H9 (cell line): ENCODE data around the gene MEIS3. TPM values are rescaled to one million over a fixed set of nuclear protein-coding genes. Genes with fewer than 3 reads are reported as not detected.

Experiments used
- DNase-seq: peaks from one replicate; pipeline ENCODE4 v3.0.0-alpha.2; 2017
- H2AFZ ChIP-seq: one replicate; pipeline ENCODE4 v1.6.1; 2013; ENCODE audit warnings: mild to moderate bottlenecking, low read length, control low read depth, moderate library complexity
- H2AK5ac ChIP-seq: 2 replicates; pipeline ENCODE4 v1.6.1; 2013; ENCODE audit warnings: low read length, control low read depth, mixed read lengths; ENCODE audit not compliant: insufficient read length
- H2BK120ac ChIP-seq: one replicate; pipeline ENCODE4 v1.6.1; 2013; ENCODE audit warnings: low read depth, mild to moderate bottlenecking, low read length, control low read depth, inconsistent platforms; ENCODE audit not compliant: poor library complexity, severe bottlenecking
- H2BK12ac ChIP-seq: 2 replicates; pipeline ENCODE4 v1.6.1; 2013; ENCODE audit warnings: low read length, control low read depth, mixed read lengths, low read depth; ENCODE audit not compliant: insufficient read length
- H2BK15ac ChIP-seq: 2 replicates; pipeline ENCODE4 v1.6.1; 2013; ENCODE audit warnings: low read depth, low read length, control low read depth
- H2BK20ac ChIP-seq: one replicate; pipeline ENCODE4 v1.6.1; 2013; ENCODE audit warnings: low read depth, mild to moderate bottlenecking, low read length, control low read depth, inconsistent platforms; ENCODE audit not compliant: poor library complexity, severe bottlenecking
- H2BK5ac ChIP-seq: 2 replicates; pipeline ENCODE4 v1.6.1; 2013; ENCODE audit warnings: low read length, control low read depth, mixed read lengths; ENCODE audit not compliant: insufficient read length
- H3K14ac ChIP-seq: 2 replicates; pipeline ENCODE4 v1.6.1; 2013; ENCODE audit warnings: low read length, control low read depth; ENCODE audit not compliant: insufficient read depth
- H3K18ac ChIP-seq: 2 replicates; pipeline ENCODE4 v1.6.1; 2013; ENCODE audit warnings: low read depth, mild to moderate bottlenecking, mixed read lengths, low read length, control low read depth; ENCODE audit not compliant: insufficient read length
- H3K23ac ChIP-seq: 2 replicates; pipeline ENCODE4 v1.6.1; 2013; ENCODE audit warnings: low read length, control low read depth, mixed read lengths, low read depth; ENCODE audit not compliant: insufficient read length
- H3K23me2 ChIP-seq: 2 replicates; pipeline ENCODE4 v1.6.1; 2013; ENCODE audit warnings: low read depth, mild to moderate bottlenecking, mixed read lengths, low read length, control low read depth; ENCODE audit not compliant: insufficient read length, poor library complexity, severe bottlenecking
- H3K27ac ChIP-seq: 2 replicates; pipeline ENCODE4 v1.5.1; 2013; ENCODE audit warnings: low read length, control low read depth, mixed read lengths, low read depth; ENCODE audit not compliant: insufficient read length
- H3K27me3 ChIP-seq: 2 replicates; pipeline ENCODE4 v1.6.1; 2013; ENCODE audit warnings: low read length, control low read depth, inconsistent platforms; ENCODE audit not compliant: insufficient read depth
- H3K4ac ChIP-seq: 2 replicates; pipeline ENCODE4 v1.6.1; 2013; ENCODE audit warnings: low read depth, mild to moderate bottlenecking, control low read depth, inconsistent platforms, low read length, moderate library complexity
- H3K4me1 ChIP-seq: 2 replicates; pipeline ENCODE4 v1.6.1; 2013; ENCODE audit warnings: low read length, control low read depth, inconsistent platforms; ENCODE audit not compliant: insufficient read depth
- H3K4me2 ChIP-seq: 2 replicates; pipeline ENCODE4 v1.6.1; 2013; ENCODE audit warnings: low read length, control low read depth, mixed read lengths; ENCODE audit not compliant: insufficient read length, insufficient read depth
- H3K56ac ChIP-seq: 2 replicates; pipeline ENCODE4 v1.6.1; 2013; ENCODE audit warnings: low read depth, mild to moderate bottlenecking, mixed read lengths, low read length, control low read depth; ENCODE audit not compliant: insufficient read length
- H3K79me1 ChIP-seq: 2 replicates; pipeline ENCODE4 v1.6.1; 2013; ENCODE audit warnings: low read depth, mild to moderate bottlenecking, moderate library complexity, low read length, control low read depth, inconsistent platforms; ENCODE audit not compliant: insufficient read depth, poor library complexity, severe bottlenecking
- H3K79me2 ChIP-seq: 2 replicates; pipeline ENCODE4 v1.6.1; 2013; ENCODE audit warnings: low read length, control low read depth, inconsistent platforms; ENCODE audit not compliant: insufficient read depth
- H3K9ac ChIP-seq: 2 replicates; pipeline ENCODE4 v1.6.1; 2013; ENCODE audit warnings: low read length, control low read depth, mixed read lengths; ENCODE audit not compliant: insufficient read length; ENCODE audit errors: extremely low read depth
- H3K9me3 ChIP-seq: one replicate; pipeline ENCODE4 v1.6.1; 2013; ENCODE audit warnings: low read depth, low read length, inconsistent platforms; ENCODE audit not compliant: control insufficient read depth
- H3T11ph ChIP-seq: one replicate; pipeline ENCODE4 v1.6.1; 2013; ENCODE audit warnings: mild to moderate bottlenecking, low read length, control low read depth, inconsistent platforms
- H4K20me1 ChIP-seq: one replicate; pipeline ENCODE4 v1.6.1; 2013; ENCODE audit not compliant: control insufficient read depth, insufficient read length, insufficient read depth
- H4K5ac ChIP-seq: 2 replicates; pipeline ENCODE4 v1.6.1; 2013; ENCODE audit warnings: low read depth, mild to moderate bottlenecking, mixed read lengths, low read length, control low read depth; ENCODE audit not compliant: insufficient read length
- H4K8ac ChIP-seq: replicated peaks from 2 replicates; pipeline ENCODE4 v1.6.1; 2013; ENCODE audit warnings: low read length, control low read depth, mixed read lengths, low read depth; ENCODE audit not compliant: insufficient read length
- H4K91ac ChIP-seq: 2 replicates; pipeline ENCODE4 v1.6.1; 2013; ENCODE audit warnings: low read depth, mild to moderate bottlenecking, moderate library complexity, mixed read lengths, low read length, control low read depth; ENCODE audit not compliant: insufficient read length
- H3K27ac Mint-ChIP-seq, 3 experiments: 2 replicates in 2 of 3; 3 replicates in 1 of 3; pipeline ENCODE4 v1.8.0; 2020 to 2021; ENCODE audit warnings: mixed read lengths in 3 of 3, mild to moderate bottlenecking in 1 of 3, moderate library complexity in 1 of 3
- H3K27me3 Mint-ChIP-seq: 2 replicates; pipeline ENCODE4 v1.8.0; 2021; ENCODE audit warnings: low read depth, mild to moderate bottlenecking, moderate library complexity, mixed read lengths
- H3K36me3 Mint-ChIP-seq, 3 experiments: 2 replicates in 2 of 3; 3 replicates in 1 of 3; pipeline ENCODE4 v1.8.0; 2020 to 2021; ENCODE audit warnings: low read depth in 3 of 3, mixed read lengths in 3 of 3; ENCODE audit not compliant: insufficient read depth in 1 of 3
- H3K4me1 Mint-ChIP-seq, 2 experiments: 2 replicates each; pipeline ENCODE4 v1.8.0; 2020; ENCODE audit warnings: mixed read lengths in 2 of 2
- H3K4me3 Mint-ChIP-seq, 2 experiments: 2 replicates in 1 of 2; 3 replicates in 1 of 2; pipeline ENCODE4 v1.8.0; 2020 to 2021; ENCODE audit warnings: mild to moderate bottlenecking in 2 of 2, mixed read lengths in 2 of 2, moderate library complexity in 1 of 2
- H3K9me3 Mint-ChIP-seq, 2 experiments: 2 replicates in 1 of 2; 3 replicates in 1 of 2; pipeline ENCODE4 v1.8.0; 2020; ENCODE audit warnings: mild to moderate bottlenecking in 2 of 2, mixed read lengths in 2 of 2, moderate library complexity in 1 of 2
- WGBS: extraction: QIAGEN DNeasy Blood & Tissue Kit; methylation state at CpG from one replicate; pipeline ENCODE4 v1.1.7; 2013; ENCODE audit warnings: missing lambda C conversion rate, low lambda C conversion rate, mixed read lengths; ENCODE audit not compliant: insufficient read length; ENCODE audit errors: extremely low coverage; 5-methylcytosine and 5-hydroxymethylcytosine counted together
- total RNA-seq: library from RNA; stranded (reverse); gene quantifications from 2 replicates; pipeline ENCODE4 v1.2.1, GENCODE V29; 2021
- TF ChIP-seq, protein P1 (sequence below): fragments of 200-600 bp; sonication (generic); conservative IDR thresholded peaks from 3 replicates; pipeline ENCODE4 v1.8.0; 2021; ENCODE audit warnings: antibody characterized with exemption, mild to moderate bottlenecking

Gene MEIS3
- total RNA-seq, 1 experiment from 2014 or later = 44.0 TPM

DNA sequence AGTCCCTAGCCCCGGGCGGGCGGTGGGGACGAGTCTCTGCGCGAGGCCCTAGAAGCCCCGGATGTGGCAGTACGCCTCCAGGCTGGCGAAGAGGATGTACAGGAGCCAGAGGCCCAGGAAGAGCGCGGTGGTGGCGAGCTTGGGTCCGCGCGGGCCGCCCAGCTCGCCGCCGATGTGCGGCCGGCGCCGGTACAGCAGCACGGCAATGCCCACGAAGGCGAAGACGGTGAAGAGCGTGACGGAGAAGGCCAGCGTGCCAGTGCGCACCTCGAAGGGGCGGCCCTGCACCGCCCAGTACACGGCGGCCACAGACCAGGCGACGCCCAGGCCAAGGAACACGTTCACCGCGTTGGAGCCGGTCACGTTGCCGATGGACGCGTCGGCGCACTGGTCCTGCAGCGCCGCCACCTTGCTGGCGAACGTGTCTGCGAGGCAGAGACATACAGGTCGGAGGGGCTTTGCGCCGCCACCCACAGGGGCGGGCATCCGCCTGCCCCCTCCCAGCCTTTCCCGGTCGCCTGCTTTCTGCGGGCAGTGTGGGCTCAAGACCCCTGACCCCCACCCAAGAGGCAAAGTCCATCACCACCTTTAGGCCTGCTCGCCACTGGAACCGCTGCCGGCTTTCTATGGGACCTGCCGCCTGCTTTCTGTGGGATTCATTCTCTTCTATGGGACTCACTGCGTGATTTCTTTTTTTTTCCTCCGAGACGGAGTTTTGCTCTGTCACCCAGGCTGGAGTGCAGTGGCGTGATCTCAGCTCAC is 10.9 kb upstream of the MEIS3 start:
- Histone ChIP-seq H4K5ac (no peak overlapping the region), H3K9me3 (no peaks in the 10 kb centered on the region), H2AFZ (no peak overlapping the region), H3K79me2 (no peaks in the 10 kb centered on the region), H3K79me1 (no peaks in the 10 kb centered on the region), H3K4ac (no peak overlapping the region), H4K91ac (no peak overlapping the region), H3K18ac (peak overlapping the region; percentile 40), H3K9ac (no peak overlapping the region), H2BK5ac (no peak overlapping the region), H3T11ph (no peak overlapping the region), H2BK20ac (no peak overlapping the region), H3K14ac (0 out of 2 replicates have a peak overlapping the region, but pooled peaks have one; percentile 0), H2BK12ac (no peak overlapping the region), H3K27me3 (no peaks in the 10 kb centered on the region), H3K23me2 (peaks cover 22% of the 10 kb centered on the region), H3K27ac (no peak overlapping the region), H3K4me2 (peak overlapping the region; percentile 78), H2AK5ac (no peak overlapping the region), H3K56ac (no peak overlapping the region), H4K20me1 (no peaks in the 10 kb centered on the region), H3K4me1 (no peaks in the 10 kb centered on the region), H3K23ac (no peak overlapping the region), H4K8ac (no peak overlapping the region), H2BK120ac (no peak overlapping the region), H2BK15ac (no peak overlapping the region)
- H3K4me3 Mint-ChIP-seq = peak overlapping the region; percentile 22 to 70; a peak in 4 of 5 replicates
- peaks cover 35% of the 10 kb centered on the region for H3K27me3 Mint-ChIP-seq
- H3K4me1 Mint-ChIP-seq = peaks cover 4 to 13% of the 10 kb centered on the region in 2 experiments
- DNase-seq = peak; percentile 79
- no peaks in the 10 kb centered on the region; a peak in 1 of 7 replicates for H3K36me3 Mint-ChIP-seq
- H3K27ac Mint-ChIP-seq = no peak overlapping the region
- no peaks in the 10 kb centered on the region for H3K9me3 Mint-ChIP-seq
- TF ChIP-seq, protein P1, sequence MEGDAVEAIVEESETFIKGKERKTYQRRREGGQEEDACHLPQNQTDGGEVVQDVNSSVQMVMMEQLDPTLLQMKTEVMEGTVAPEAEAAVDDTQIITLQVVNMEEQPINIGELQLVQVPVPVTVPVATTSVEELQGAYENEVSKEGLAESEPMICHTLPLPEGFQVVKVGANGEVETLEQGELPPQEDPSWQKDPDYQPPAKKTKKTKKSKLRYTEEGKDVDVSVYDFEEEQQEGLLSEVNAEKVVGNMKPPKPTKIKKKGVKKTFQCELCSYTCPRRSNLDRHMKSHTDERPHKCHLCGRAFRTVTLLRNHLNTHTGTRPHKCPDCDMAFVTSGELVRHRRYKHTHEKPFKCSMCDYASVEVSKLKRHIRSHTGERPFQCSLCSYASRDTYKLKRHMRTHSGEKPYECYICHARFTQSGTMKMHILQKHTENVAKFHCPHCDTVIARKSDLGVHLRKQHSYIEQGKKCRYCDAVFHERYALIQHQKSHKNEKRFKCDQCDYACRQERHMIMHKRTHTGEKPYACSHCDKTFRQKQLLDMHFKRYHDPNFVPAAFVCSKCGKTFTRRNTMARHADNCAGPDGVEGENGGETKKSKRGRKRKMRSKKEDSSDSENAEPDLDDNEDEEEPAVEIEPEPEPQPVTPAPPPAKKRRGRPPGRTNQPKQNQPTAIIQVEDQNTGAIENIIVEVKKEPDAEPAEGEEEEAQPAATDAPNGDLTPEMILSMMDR = no peak; the same call in 1 of the 3 replicates
- WGBS = no CpG with 5 or more reads among the region's 69 CpGs
